Measurements from ENCODE around the gene NOVA1. TPM values are rescaled to one million over a fixed set of nuclear protein-coding genes. Genes with fewer than 3 reads are reported as not detected.

NOVA1 gene
- polyA plus RNA-seq, 1 donor (not counting 4 experiments of a cell fraction or from before 2014, with no cell fraction given), result not detected

- no peaks in the 10 kb centered on the region for H3K36me3 ChIP-seq (ENCODE audit: control insufficient read depth in 2 of 2, extremely low read depth in 1 of 2, insufficient read depth in 2 of 2, low read length in 2 of 2)
- no peaks in the 10 kb centered on the region for H4K20me1 ChIP-seq (ENCODE audit: control insufficient read depth, extremely low read depth, insufficient read depth, low read length)
- H3K9me1 ChIP-seq (ENCODE audit: control insufficient read depth, extremely low read depth, insufficient read depth, low read length), result no peaks in the 10 kb centered on the region
- FAIRE-seq (no peak), DNase-seq (ENCODE audit: low read depth, low spot score) (no peak)
- H3K79me2 ChIP-seq (ENCODE audit: control insufficient read depth, insufficient read depth, low read length), result no peaks in the 10 kb centered on the region
- no peak overlapping the region for H3K9ac ChIP-seq (ENCODE audit: control insufficient read depth, extremely low read depth, insufficient read depth, low read length)
- H3K4me1 ChIP-seq (ENCODE audit: control insufficient read depth, extremely low read depth, insufficient read depth, low read length), result no peaks in the 10 kb centered on the region
- TF ChIP-seq EZH2 (IDR thresholded peaks at IDR 0.05; ENCODE audit: low read length), result no peak
- TF ChIP-seq, protein P1, sequence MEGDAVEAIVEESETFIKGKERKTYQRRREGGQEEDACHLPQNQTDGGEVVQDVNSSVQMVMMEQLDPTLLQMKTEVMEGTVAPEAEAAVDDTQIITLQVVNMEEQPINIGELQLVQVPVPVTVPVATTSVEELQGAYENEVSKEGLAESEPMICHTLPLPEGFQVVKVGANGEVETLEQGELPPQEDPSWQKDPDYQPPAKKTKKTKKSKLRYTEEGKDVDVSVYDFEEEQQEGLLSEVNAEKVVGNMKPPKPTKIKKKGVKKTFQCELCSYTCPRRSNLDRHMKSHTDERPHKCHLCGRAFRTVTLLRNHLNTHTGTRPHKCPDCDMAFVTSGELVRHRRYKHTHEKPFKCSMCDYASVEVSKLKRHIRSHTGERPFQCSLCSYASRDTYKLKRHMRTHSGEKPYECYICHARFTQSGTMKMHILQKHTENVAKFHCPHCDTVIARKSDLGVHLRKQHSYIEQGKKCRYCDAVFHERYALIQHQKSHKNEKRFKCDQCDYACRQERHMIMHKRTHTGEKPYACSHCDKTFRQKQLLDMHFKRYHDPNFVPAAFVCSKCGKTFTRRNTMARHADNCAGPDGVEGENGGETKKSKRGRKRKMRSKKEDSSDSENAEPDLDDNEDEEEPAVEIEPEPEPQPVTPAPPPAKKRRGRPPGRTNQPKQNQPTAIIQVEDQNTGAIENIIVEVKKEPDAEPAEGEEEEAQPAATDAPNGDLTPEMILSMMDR (optimal IDR thresholded peaks at IDR 0.05 in 1 of 3, IDR thresholded peaks at IDR 0.05 in 1 of 3, conservative IDR thresholded peaks at IDR 0.05 in 1 of 3; ENCODE audit: extremely low read depth in 1 of 3, insufficient read depth in 2 of 3, low read length in 3 of 3), result no peak
- H3K27ac ChIP-seq (ENCODE audit: control insufficient read depth, insufficient read depth, low read length), result no peak overlapping the region
- H3K9me3 ChIP-seq (ENCODE audit: control insufficient read depth, low read depth, low read length), result no peaks in the 10 kb centered on the region
- H3K4me3 ChIP-seq (ENCODE audit: control insufficient read depth in 2 of 3, extremely low read depth in 1 of 3, insufficient read depth in 2 of 3, low read depth in 1 of 3, low read length in 3 of 3), result no peak overlapping the region
- H3K4me2 ChIP-seq (ENCODE audit: control insufficient read depth, extremely low read depth, insufficient read depth, low read depth, low read length), result no peak overlapping the region
- no peak overlapping the region for H2AFZ ChIP-seq (ENCODE audit: control insufficient read depth, low read length)
- H3K27me3 ChIP-seq (ENCODE audit: control insufficient read depth, extremely low read depth, insufficient read depth, low read length), result peaks cover 29% of the 10 kb centered on the region
- dilution Hi-C loops (cut with MboI; ENCODE audit: extremely low pct_ligation_motif_present, low sequenced_read_pairs), result no loop called here
Observed at GRCh38 chr14:26594756-26595545, 2.9 kb downstream of the NOVA1 start.

DNA sequence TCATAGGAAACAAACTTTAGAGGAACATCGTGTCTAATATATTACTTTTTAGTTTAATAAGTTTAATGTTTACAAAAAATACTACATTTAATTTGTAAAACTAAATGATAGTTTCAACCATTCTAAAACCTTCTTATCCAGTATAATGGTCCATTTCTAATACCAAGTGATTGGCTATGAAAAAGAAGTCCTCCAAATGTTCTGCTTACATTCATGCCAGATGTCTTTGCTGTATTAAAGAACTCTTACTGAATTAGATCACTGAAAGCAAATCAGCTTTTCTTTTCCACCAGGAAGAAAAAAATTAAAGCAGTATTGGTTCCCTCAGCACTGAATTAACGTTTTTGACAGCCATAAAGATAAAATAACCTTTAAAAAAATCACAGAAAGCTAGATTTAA, 3.7 kb downstream of the NOVA1 start:
- peaks cover 26% of the 10 kb centered on the region for H3K27me3 ChIP-seq (ENCODE audit: control insufficient read depth, extremely low read depth, insufficient read depth, low read length)
- DNase-seq (ENCODE audit: low read depth, low spot score) (no peak), FAIRE-seq (no peak)
- no peak overlapping the region for H2AFZ ChIP-seq (ENCODE audit: control insufficient read depth, low read length)
- H3K9me3 ChIP-seq (ENCODE audit: control insufficient read depth, low read depth, low read length), result no peaks in the 10 kb centered on the region
- H3K9me1 ChIP-seq (ENCODE audit: control insufficient read depth, extremely low read depth, insufficient read depth, low read length), result no peaks in the 10 kb centered on the region
- H3K9ac ChIP-seq (ENCODE audit: control insufficient read depth, extremely low read depth, insufficient read depth, low read length), result no peak overlapping the region
- no peaks in the 10 kb centered on the region for H4K20me1 ChIP-seq (ENCODE audit: control insufficient read depth, extremely low read depth, insufficient read depth, low read length)
- no peak overlapping the region for H3K4me2 ChIP-seq (ENCODE audit: control insufficient read depth, extremely low read depth, insufficient read depth, low read depth, low read length)
- H3K36me3 ChIP-seq (ENCODE audit: control insufficient read depth in 2 of 2, extremely low read depth in 1 of 2, insufficient read depth in 2 of 2, low read length in 2 of 2), result no peaks in the 10 kb centered on the region
- dilution Hi-C loops (cut with MboI; ENCODE audit: extremely low pct_ligation_motif_present, low sequenced_read_pairs), result no loop called here
- no peak for TF ChIP-seq EZH2 (IDR thresholded peaks at IDR 0.05; ENCODE audit: low read length)
- TF ChIP-seq, protein P1 (optimal IDR thresholded peaks at IDR 0.05 in 1 of 3, IDR thresholded peaks at IDR 0.05 in 1 of 3, conservative IDR thresholded peaks at IDR 0.05 in 1 of 3; ENCODE audit: extremely low read depth in 1 of 3, insufficient read depth in 2 of 3, low read length in 3 of 3), result no peak
- H3K4me3 ChIP-seq (ENCODE audit: control insufficient read depth in 2 of 3, extremely low read depth in 1 of 3, insufficient read depth in 2 of 3, low read depth in 1 of 3, low read length in 3 of 3), result no peak overlapping the region
- H3K79me2 ChIP-seq (ENCODE audit: control insufficient read depth, insufficient read depth, low read length), result no peaks in the 10 kb centered on the region
- no peak overlapping the region for H3K27ac ChIP-seq (ENCODE audit: control insufficient read depth, insufficient read depth, low read length)
- no peaks in the 10 kb centered on the region for H3K4me1 ChIP-seq (ENCODE audit: control insufficient read depth, extremely low read depth, insufficient read depth, low read length)

Measured in keratinocyte (primary cell).